GM19324 (cell line): ENCODE measurements around the gene ANKLE1.

Experiments used
- ATAC-seq: cut with Tn5 transposase; IDR thresholded peaks from one replicate; pipeline ENCODE4 v1.9.1; 2021; ENCODE audit warnings: mild to moderate bottlenecking, moderate library complexity; ENCODE audit not compliant: unreplicated experiment, low FRiP score

The ANKLE1 gene

GRCh38 chr19:17304386-17305215 is 22.9 kb downstream of the ANKLE1 start:
- ATAC-seq = no peak

GRCh38 chr19:17305216-17305516 is 23.5 kb downstream of the ANKLE1 start:
- ATAC-seq = no peak

- peak; percentile 82 for ATAC-seq
These were observed 24.0 kb downstream of the ANKLE1 start, which contains the start of gene MRPL34 for GRCh38 chr19:17305517-17306284. Gene MRPL34 (plus strand): TSS chr19:17305872. CDS start chr19:17305893, 21 bp downstream.

GRCh38 chr19:17306285-17306714 is 24.6 kb downstream of the ANKLE1 start:
- no peak for ATAC-seq

- ATAC-seq = no peak
These were observed 26.2 kb downstream of the ANKLE1 start for GRCh38 chr19:17307876-17308377.

GRCh38 chr19:17309198-17309964 is 27.7 kb downstream of the ANKLE1 start, which contains the start of gene DDA1:
Gene DDA1 (plus strand): TSS chr19:17309563. CDS start chr19:17309655, 92 bp downstream.
- ATAC-seq = peak; percentile 58

GRCh38 chr19:17309965-17310461 is 28.3 kb downstream of the ANKLE1 start:
- no peak for ATAC-seq

- no peak for ATAC-seq
These were observed 29.9 kb downstream of the ANKLE1 start for GRCh38 chr19:17311455-17312188.

DNA sequence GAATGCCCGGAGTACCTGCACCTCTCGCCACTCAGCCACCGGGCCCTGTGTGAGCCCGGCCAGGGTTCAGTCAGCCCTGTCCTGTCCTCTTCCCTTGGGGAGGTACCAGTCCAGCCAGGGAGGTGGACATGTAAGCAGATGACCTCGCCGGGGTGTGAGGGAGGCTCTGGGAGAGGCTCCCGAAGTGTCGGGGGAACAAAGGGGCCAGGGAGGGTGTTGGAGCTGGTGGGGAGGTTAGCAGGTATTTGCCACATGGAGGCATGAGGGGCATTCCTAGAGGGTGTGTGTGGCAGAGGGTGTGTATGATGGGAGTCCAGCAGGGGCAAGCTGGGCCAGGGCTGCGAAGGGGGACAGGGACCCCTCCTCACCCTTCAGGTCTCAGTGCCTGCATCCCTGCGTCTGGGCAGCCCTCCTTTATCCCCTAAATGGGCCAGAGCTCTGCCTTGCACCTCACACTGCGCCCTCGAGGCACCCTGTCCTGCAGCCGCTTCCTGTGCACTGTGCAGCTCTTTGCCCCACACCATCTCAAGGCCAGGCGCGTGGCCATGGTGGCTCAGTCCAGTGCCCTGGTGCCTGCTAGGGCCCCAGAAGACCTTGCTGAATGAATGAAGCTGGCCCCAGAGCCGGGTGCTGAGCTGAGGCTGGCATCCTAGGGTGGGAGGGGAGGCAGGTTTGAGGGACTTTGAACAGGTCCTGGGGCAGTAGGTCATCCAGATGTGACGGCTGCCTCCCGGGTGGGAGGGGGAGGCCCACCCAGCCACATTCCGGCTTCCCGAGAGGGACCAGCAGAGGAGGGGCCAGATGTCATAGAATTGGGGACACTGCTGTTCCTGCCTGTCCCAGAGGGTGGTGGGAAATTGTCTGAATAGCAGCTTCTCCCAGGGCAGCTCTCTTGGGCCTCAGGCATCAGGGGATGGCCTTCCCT is 30.8 kb downstream of the ANKLE1 start:
- no peak for ATAC-seq

DNA sequence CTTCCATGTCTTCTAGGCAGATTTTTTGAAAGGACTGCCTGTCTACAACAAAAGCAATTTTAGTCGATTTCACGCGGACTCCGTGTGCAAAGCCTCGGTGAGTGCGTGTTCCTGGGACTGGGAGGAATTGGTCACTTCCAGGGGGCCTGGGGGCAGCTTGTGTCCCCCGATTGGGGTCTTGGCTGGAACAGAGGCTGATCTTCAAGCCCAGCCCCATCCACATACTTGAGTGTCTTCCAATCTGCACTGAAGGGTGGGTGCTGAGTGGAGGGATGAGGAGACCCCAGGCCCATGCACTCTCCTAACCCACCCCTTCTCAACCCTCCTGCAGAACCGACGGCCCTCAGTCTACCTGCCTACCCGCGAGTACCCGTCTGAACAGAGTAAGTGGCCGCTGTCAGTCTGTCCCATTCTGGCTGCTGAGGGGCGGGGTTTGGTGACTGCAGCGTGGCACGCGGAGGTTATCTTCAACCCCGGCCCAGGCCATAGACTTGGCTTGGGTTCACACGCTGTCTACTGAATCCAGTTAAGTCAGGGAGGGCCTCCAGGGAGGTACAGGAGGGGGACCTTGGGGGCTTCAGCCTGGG is 32.4 kb downstream of the ANKLE1 start:
- no peak for ATAC-seq

- ATAC-seq = no peak
These were observed 37.3 kb downstream of the ANKLE1 start for GRCh38 chr19:17318966-17319365.

GRCh38 chr19:17319473-17320238 is 38.0 kb downstream of the ANKLE1 start:
- no peak for ATAC-seq

DNA sequence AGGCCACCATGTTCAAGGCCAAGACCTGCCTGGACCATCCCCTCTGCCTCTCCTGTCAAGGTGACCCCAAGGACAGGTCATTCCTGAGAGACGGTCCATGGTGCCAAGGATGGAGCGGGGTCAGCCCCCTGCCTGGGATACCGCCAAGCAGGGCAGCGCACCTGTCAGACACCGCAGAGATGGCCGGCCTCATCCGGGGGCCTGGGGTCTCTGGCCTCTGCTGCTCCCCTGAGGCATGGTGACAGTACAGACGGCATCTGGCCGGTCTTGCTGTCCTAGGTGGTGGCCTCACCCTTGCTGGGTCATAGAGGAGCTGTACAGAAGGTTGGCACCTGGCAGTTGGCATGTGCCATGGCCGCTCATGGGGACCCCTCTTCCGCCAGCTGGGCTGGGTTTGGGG is 38.7 kb downstream of the ANKLE1 start:
- no peak for ATAC-seq

DNA sequence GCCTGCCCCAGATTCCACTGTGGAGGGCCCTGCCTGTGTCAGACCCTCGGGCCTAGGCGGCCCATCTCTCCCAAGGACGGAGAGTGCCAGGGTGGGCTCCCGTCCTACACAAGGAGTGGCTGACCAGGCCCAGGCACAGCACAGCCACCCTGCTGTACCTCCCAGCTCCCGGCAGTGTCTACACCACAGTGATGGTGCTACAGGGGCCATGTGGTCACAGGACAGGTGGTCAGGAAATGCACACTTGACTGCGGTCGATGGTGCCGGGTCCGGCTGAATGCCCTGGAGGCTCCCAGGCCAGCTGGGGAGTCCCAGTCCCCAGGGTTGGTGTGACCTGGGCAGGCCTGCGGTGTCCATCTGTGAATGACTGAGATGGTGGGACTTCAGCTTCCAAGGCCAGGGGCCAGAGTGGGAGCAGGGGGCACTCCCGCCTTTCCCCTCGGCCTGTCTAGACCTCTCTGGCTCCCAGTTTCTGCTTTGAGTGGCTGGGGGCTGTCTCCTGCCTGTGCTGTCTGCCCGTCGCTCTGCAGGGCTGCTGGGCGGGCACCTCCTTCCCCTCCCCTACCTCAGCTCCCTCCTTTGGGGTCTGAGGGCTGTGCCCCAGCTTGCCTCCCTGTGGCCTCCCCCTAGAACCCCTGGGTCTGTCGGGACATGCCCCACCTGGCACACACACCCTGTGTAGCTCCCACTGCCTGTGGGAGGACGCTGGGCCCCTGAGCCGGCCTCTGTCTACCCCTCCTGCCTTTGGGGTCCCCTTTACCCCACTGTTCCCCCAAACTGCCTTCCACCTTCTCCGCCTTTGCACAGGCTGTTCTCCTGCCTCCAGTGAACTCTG is 40.2 kb downstream of the ANKLE1 start:
- ATAC-seq = no peak

DNA sequence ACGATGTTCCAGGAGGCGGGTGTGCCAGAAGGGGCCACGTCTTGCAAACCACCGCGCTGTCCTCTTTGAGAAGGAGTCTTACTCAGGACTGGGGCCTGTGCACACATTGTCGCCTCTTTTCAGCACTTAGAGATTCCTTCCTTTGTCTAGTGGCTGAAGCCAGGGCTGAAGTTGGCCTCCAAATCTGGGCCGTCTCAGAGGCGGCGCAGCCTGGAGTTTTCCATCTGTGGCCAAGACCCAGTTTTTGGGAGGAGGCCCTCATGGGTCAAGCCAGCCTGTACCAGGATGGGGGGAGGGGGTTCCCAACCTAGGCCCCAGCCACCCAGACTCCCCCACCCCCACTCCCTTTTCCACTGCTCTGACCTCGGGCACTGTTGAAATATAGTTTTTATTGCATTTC is 41.2 kb downstream of the ANKLE1 start:
- no peak for ATAC-seq

DNA sequence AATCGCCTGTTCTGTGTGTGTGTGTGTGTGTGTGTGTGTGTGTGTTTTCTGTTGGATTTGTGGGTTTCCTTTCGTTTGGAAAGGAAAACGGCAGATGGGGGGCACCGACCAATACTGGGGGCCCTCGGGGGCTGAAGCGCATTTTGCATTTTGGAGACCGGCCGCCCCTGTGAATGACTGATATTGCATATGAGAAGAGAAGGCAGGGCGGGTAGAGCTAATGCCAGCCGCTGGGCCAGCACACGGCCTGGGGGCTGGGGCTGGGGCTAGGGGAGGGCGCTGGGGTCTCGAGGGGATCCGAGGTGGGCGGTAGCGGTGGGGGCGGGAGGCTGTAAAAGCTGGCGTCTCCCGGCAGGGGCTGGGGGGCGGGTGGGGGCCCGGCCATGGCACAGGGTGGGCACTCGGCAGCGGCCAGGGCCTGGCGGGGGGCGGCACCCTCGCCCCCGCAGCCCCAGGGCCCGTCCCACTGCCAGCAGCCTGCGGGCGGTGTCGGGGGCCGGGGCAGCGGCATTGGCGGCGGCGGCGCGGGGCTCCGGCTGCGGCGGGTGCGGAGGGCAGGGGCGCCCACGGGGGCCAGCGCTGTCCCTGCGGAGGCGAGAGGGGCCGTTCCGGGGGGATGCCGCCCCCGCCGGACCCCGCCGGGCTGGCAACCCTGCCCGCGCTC is 41.7 kb downstream of the ANKLE1 start:
- ATAC-seq = no peak
